Activated CD8-positive, alpha-beta T cell treated with anti-CD3 and anti-CD28 coated beads for 36 hours (primary cell): Measurements from ENCODE around the gene ANKRD27. TPM values are rescaled to one million over a fixed set of nuclear protein-coding genes. Genes with fewer than 3 reads are reported as not detected.

Experiments
- ATAC-seq: fragments of 200-7000 bp; cut with Tn5 transposase; one replicate; pipeline ENCODE4 v1.10.0; 2021; ENCODE audit warnings: mild to moderate bottlenecking, moderate library complexity
- CTCF ChIA-PET: fragments of 350-600 bp; sonication (Branson Sonifier 250); formaldehyde crosslinking; loops from one replicate; lab custom pipeline; 2021; ENCODE audit warnings: antibody characterized with exemption; lab: Charles Lee
- POLR2A ChIA-PET: fragments of 350-600 bp; sonication (Branson Sonifier 250); formaldehyde crosslinking; loops from one replicate; lab custom pipeline; 2021; ENCODE audit warnings: antibody characterized with exemption; lab: Charles Lee
- DNase-seq: peaks from one replicate; pipeline ENCODE4 v3.0.0-alpha.2; 2020
- H3K27ac Mint-ChIP-seq: one replicate; pipeline ENCODE4 v1.8.0; 2021; ENCODE audit warnings: mild to moderate bottlenecking, mixed read lengths
- H3K27me3 Mint-ChIP-seq: one replicate; pipeline ENCODE4 v1.8.0; 2021; ENCODE audit warnings: mixed read lengths
- H3K36me3 Mint-ChIP-seq: one replicate; pipeline ENCODE4 v1.8.0; 2021; ENCODE audit warnings: low read depth, mixed read lengths
- H3K4me1 Mint-ChIP-seq: one replicate; pipeline ENCODE4 v1.8.0; 2021; ENCODE audit warnings: low read depth, mixed read lengths
- H3K4me3 Mint-ChIP-seq: one replicate; pipeline ENCODE4 v1.8.0; 2021; ENCODE audit warnings: mild to moderate bottlenecking, moderate library complexity, mixed read lengths
- H3K9me3 Mint-ChIP-seq: one replicate; pipeline ENCODE4 v1.8.0; 2021; ENCODE audit warnings: mixed read lengths
- CTCF ChIP-seq: fragments of 200-600 bp; IDR thresholded peaks from one replicate; pipeline ENCODE4 v1.8.0; 2022; ENCODE audit warnings: antibody characterized with exemption, mild to moderate bottlenecking
- intact Hi-C: fragments of 100-400 bp; cut with micrococcal nuclease; formaldehyde crosslinking; loops from one replicate; pipeline ENCODE4 v1.10.0; 2022
- total RNA-seq, 2 experiments: library from RNA; stranded (reverse); gene quantifications; one replicate each; pipeline ENCODE4 v1.2.3, GENCODE V29; 2021

ANKRD27 gene
- total RNA-seq, 2 experiments from 2014 or later, result 34.2 to 41.0 TPM

- H3K9me3 Mint-ChIP-seq, result no peaks in the 10 kb centered on the region
- DNase-seq, result no peak
- H3K4me1 Mint-ChIP-seq, result no peaks in the 10 kb centered on the region
- ATAC-seq, result no peak
- TF ChIP-seq CTCF, result no peak
- H3K27ac Mint-ChIP-seq, result no peak overlapping the region
- no peaks in the 10 kb centered on the region for H3K27me3 Mint-ChIP-seq
- POLR2A ChIA-PET, result no interaction called here
- intact Hi-C loops, result no loop called here
- CTCF ChIA-PET, result no interaction called here
- no peak overlapping the region for H3K4me3 Mint-ChIP-seq
- H3K36me3 Mint-ChIP-seq, result no peaks in the 10 kb centered on the region
Observed at GRCh38 chr19:32550666-32551065, 124.3 kb downstream of the ANKRD27 start.

Other genes starting within 250 kb of the ANKRD27 start
- 100 to 1,000 TPM; 221 to 222 TPM for gene PDCD5, start 94.0 kb downstream of the ANKRD27 start, total RNA-seq
- gene RGS9BP, start 668 bp upstream of the ANKRD27 start, total RNA-seq, result under 1 TPM; 0.18 to 0.32 TPM
- gene NUDT19, start 16.6 kb upstream of the ANKRD27 start, total RNA-seq, result 10 to 100 TPM; 16.1 to 17.5 TPM
- under 1 TPM in 1 of 2 experiments, not detected in 1; 0.13 TPM for gene TDRD12, start 44.6 kb upstream of the ANKRD27 start, total RNA-seq
- not detected for gene SLC7A9, start 194.6 kb upstream of the ANKRD27 start, total RNA-seq